Measurements from ENCODE around the gene PRICKLE4.

PRICKLE4 gene

DNA sequence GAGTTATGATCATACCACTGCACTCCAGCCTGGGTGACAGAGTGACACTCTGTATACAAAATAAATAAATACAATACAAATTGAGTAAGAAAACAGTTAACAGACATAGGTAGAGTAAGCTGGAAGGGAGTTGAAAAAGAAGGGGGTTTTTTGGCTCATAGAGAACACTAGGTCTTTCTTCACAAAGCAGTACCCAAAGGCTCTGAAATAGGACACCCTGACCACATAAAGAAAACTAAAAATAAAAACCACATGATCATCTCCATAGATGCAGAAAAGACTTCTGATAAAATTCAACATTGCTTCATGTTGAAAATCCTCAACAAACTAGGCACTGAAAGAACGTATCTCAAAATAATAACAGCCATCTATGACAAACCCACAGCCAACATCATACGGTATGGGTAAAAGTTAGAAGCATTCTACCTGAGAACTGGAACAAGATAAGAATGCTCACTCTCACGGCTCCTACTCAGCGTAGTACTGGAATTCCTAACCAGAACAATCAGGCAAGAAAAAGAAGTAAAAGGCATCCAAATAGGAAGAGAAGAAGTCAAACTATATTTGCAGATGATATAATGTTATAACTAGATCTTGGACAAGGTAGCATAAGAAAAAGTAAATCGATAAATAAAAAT, 55.6 kb downstream of the PRICKLE4 start (continued):
- TF ChIP-seq PRDM1 (tag by site-specific recombination; IDR thresholded peaks at IDR 0.05) (no peak), ZBTB17 (tag by site-specific recombination; IDR thresholded peaks at IDR 0.05) (no peak), ZNF701 (tag by site-specific recombination; IDR thresholded peaks at IDR 0.05) (no peak), KLF7 (tag by site-specific recombination; IDR thresholded peaks at IDR 0.05; ENCODE audit: borderline replicate concordance) (no peak), ZNF530 (tag by site-specific recombination; IDR thresholded peaks at IDR 0.05; ENCODE audit: low read depth) (no peak)

DNA sequence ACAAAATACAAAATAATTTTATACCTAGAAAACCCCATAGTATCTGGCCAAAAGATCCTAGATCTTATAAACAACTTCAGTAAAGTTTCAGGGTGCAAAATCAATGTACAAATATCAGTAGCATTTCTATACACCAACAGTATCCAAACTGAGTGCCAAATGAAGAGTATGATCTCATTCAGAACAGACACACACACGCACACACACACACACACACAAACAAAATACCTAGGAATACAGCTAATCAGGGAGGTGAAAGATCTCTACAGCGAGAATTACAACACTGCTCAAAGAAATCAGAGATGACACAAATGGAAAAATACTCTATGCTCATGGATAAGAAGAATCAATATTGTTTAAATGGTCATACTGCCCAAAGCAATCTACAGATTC, 56.1 kb downstream of the PRICKLE4 start:
- TF ChIP-seq, protein P1, sequence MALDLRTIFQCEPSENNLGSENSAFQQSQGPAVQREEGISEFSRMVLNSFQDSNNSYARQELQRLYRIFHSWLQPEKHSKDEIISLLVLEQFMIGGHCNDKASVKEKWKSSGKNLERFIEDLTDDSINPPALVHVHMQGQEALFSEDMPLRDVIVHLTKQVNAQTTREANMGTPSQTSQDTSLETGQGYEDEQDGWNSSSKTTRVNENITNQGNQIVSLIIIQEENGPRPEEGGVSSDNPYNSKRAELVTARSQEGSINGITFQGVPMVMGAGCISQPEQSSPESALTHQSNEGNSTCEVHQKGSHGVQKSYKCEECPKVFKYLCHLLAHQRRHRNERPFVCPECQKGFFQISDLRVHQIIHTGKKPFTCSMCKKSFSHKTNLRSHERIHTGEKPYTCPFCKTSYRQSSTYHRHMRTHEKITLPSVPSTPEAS (tag by site-specific recombination; IDR thresholded peaks at IDR 0.05) = peak; percentile 76; the same call in 1 of the 2 replicates
- TF ChIP-seq ZNF366 (tag by site-specific recombination; conservative IDR thresholded peaks at IDR 0.05) (0 out of 2 replicates have a peak, but pooled peaks have one; percentile 41), ZFP37 (tag by site-specific recombination; IDR thresholded peaks at IDR 0.05) (peak; percentile 68; the same call in 1 of the 2 replicates), ZNF621 (tag by site-specific recombination; IDR thresholded peaks at IDR 0.05) (0 out of 2 replicates have a peak, but pooled peaks have one; percentile 44), KLF8 (tag by site-specific recombination; IDR thresholded peaks at IDR 0.05) (0 out of 2 replicates have a peak, but pooled peaks have one; percentile 49), KLF10 (tag by site-specific recombination; IDR thresholded peaks at IDR 0.05) (no peak), MYNN (tag by site-specific recombination; IDR thresholded peaks at IDR 0.05; ENCODE audit: borderline replicate concordance) (no peak)
- TF ChIP-seq, protein P2, sequence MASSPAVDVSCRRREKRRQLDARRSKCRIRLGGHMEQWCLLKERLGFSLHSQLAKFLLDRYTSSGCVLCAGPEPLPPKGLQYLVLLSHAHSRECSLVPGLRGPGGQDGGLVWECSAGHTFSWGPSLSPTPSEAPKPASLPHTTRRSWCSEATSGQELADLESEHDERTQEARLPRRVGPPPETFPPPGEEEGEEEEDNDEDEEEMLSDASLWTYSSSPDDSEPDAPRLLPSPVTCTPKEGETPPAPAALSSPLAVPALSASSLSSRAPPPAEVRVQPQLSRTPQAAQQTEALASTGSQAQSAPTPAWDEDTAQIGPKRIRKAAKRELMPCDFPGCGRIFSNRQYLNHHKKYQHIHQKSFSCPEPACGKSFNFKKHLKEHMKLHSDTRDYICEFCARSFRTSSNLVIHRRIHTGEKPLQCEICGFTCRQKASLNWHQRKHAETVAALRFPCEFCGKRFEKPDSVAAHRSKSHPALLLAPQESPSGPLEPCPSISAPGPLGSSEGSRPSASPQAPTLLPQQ (tag by site-specific recombination; IDR thresholded peaks at IDR 0.05) = 0 out of 2 replicates have a peak, but pooled peaks have one; percentile 36
- TF ChIP-seq, protein P3, sequence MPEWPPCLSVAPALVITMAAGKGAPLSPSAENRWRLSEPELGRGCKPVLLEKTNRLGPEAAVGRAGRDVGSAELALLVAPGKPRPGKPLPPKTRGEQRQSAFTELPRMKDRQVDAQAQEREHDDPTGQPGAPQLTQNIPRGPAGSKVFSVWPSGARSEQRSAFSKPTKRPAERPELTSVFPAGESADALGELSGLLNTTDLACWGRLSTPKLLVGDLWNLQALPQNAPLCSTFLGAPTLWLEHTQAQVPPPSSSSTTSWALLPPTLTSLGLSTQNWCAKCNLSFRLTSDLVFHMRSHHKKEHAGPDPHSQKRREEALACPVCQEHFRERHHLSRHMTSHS (tag by site-specific recombination; IDR thresholded peaks at IDR 0.05) = no peak
- Histone ChIP-seq H3K36me3 (ENCODE audit: control insufficient read depth in 2 of 2, insufficient read depth in 1 of 2, low read length in 2 of 2) (no peaks in the 10 kb centered on the region), H3K4me1 (ENCODE audit: control insufficient read depth, insufficient read depth, low read length) (no peaks in the 10 kb centered on the region), H3K27ac (ENCODE audit: extremely low read depth, low read depth, low read length) (no peak overlapping the region), H3K9me3 (ENCODE audit: control insufficient read depth, insufficient read depth, low read depth, low read length) (no peaks in the 10 kb centered on the region), H3K4me3 (ENCODE audit: low read depth, low read length) (no peak overlapping the region)
- ChIA-PET POLR2A (no interaction called here), CTCF (interaction anchor here (0.5 to 1.4 kb wide), 4 partner anchors 11 to 84 kb away, joined by 3 to 8 read pairs (median 4); partner anchors contain the start of genes BYSL, MED20 and TOMM6)
